ENCODE measurements around the gene ANKS1B.

DNA sequence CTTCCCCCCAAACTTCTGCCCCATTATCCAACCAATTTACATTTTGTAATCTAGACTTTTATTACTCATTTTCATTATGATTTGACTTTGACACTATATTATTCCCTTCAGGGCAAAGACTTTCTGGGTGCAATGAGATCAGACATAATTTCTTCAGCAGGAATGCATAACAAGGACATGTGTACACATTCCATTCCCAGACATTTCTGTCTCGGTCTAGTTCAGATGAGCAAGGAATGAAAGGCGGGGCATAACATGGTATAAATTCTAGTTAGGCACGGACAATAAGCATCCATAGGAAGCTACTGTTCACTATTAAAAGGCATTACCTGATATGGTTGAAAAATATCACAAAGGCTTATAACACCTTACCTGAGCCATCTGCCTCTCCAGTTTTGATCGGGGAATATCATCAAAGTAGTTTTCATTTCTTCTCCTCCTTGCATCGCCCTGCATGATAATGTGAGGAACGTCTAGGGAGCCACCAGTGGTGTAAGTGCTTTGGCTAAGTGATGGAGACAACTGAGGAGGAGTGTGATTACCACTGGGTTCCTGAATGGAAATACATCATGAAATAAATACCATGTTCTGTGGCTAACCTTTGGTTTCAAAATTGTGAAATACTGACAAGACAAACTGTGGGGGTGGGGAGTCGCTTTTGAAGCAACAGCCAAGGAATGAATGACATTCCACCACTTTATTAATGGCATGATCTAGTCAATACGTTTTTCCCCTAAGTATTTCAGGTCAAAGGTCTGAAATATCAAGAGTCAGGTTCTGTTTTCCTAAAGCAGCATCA lies 1155.7 kb downstream of the ANKS1B start:
- no peak for TF ChIP-seq CTCF (IDR thresholded peaks at IDR 0.05)
- no peak for TF ChIP-seq POLR2A (IDR thresholded peaks at IDR 0.05)
